Measurements from ENCODE around the gene COQ7.

DNA sequence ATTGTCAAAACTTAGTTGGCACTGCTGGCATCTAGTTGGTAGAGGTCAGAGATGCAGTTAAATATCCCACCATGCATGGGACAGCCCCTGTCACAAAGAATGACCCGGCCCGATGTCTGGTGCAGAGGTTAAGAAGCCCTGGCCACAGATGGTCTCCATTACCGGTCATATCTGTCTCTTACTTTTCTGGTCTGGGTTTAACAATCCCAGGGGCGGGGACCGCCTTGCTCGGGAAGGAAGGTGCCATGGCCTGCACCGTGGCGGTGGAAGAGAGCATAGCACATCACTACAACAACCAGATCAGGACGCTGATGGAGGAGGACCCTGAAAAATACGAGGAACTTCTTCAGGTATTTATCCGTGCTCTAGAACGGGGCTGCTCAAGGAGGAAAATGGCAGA is 8.1 kb downstream of the COQ7 start:
- TF ChIP-seq CTCF (IDR thresholded peaks at IDR 0.05), result no peak
- no peak for TF ChIP-seq POLR2A (IDR thresholded peaks at IDR 0.05)
- no peak for TF ChIP-seq POLR2AphosphoS5 (IDR thresholded peaks at IDR 0.05)

All from transverse colon (tissue), 4 donors.